IMR-90 (cell line): ENCODE measurements around the gene KDM2B. TPM values are rescaled to one million over a fixed set of nuclear protein-coding genes. Genes with fewer than 3 reads are reported as not detected.

ENCODE experiments used
- ATAC-seq: fragments of 200-7000 bp; cut with Tn5 transposase; 2 replicates; pipeline ENCODE4 v1.9.1; 2020; ENCODE audit warnings: low read depth, mild to moderate bottlenecking, moderate library complexity
- BruUV-seq: library from RNA; stranded (reverse); fragments of 400-500 nt; replicated peaks from 2 replicates; lab custom pipeline; 2021; lab: Mats Ljungman, UMichigan
- CTCF ChIA-PET: fragments of 300-600 bp; formaldehyde crosslinking; extraction: SDS; loops from one replicate; lab custom pipeline; 2021; ENCODE audit warnings: antibody characterized with exemption; lab: Yijun Ruan, JAX
- POLR2A ChIA-PET: fragments of 300-600 bp; sonication (Branson Sonifier 250); formaldehyde crosslinking; loops from one replicate; lab custom pipeline; 2022; ENCODE audit warnings: antibody characterized with exemption; ENCODE audit not compliant: unreplicated experiment; lab: Charles Lee
- DNase-seq: peaks from one replicate; pipeline ENCODE4 v3.0.0; 2013
- H2AFZ ChIP-seq: replicated peaks from 2 replicates; pipeline ENCODE3; 2013; ENCODE audit warnings: low read length, mild to moderate bottlenecking; ENCODE audit not compliant: poor library complexity
- H2AK5ac ChIP-seq: 2 replicates; pipeline ENCODE4 v1.6.1; 2013; ENCODE audit warnings: low read depth, low read length, inconsistent platforms
- H2AK9ac ChIP-seq: replicated peaks from 2 replicates; pipeline ENCODE3; 2013; ENCODE audit warnings: mild to moderate bottlenecking, low read depth, low read length, moderate library complexity; ENCODE audit not compliant: poor library complexity
- H2BK120ac ChIP-seq: 2 replicates; pipeline ENCODE4 v1.6.1; 2013; ENCODE audit warnings: low read depth, low read length, inconsistent platforms
- H2BK15ac ChIP-seq: 3 replicates; pipeline ENCODE4 v1.6.1; 2013; ENCODE audit warnings: low read depth, low read length, inconsistent platforms
- H2BK20ac ChIP-seq: 2 replicates; pipeline ENCODE4 v1.6.1; 2013; ENCODE audit warnings: low read depth, mild to moderate bottlenecking, inconsistent platforms, low read length, moderate library complexity
- H2BK5ac ChIP-seq: 2 replicates; pipeline ENCODE4 v1.6.1; 2013; ENCODE audit warnings: mild to moderate bottlenecking, low read depth, low read length, inconsistent platforms; ENCODE audit not compliant: poor library complexity, severe bottlenecking
- H3K14ac ChIP-seq: replicated peaks from 2 replicates; pipeline ENCODE4 v1.6.1; 2013; ENCODE audit warnings: low read depth, low read length, inconsistent platforms
- H3K18ac ChIP-seq: 2 replicates; pipeline ENCODE4 v1.6.1; 2013; ENCODE audit warnings: low read depth, low read length, control low read depth
- H3K23ac ChIP-seq: 2 replicates; pipeline ENCODE4 v1.6.1; 2013; ENCODE audit warnings: low read depth, low read length, inconsistent platforms
- H3K27ac ChIP-seq: 2 replicates; pipeline ENCODE4 v1.5.1; 2013; ENCODE audit warnings: mild to moderate bottlenecking, control low read depth, low read length; ENCODE audit not compliant: insufficient read depth
- H3K27me3 ChIP-seq: 2 replicates; pipeline ENCODE4 v1.6.1; 2013; ENCODE audit warnings: low read length; ENCODE audit not compliant: control insufficient read depth, insufficient read depth
- H3K36me3 ChIP-seq: 2 replicates; pipeline ENCODE4 v1.6.1; 2013; ENCODE audit warnings: low read length, mixed read lengths; ENCODE audit not compliant: control insufficient read depth, insufficient read depth
- H3K4ac ChIP-seq: 2 replicates; pipeline ENCODE4 v1.6.1; 2013; ENCODE audit warnings: low read depth, low read length, inconsistent platforms
- H3K4me1 ChIP-seq: 2 replicates; pipeline ENCODE4 v1.6.1; 2013; ENCODE audit warnings: low read length, mixed read lengths; ENCODE audit not compliant: control insufficient read depth, insufficient read depth
- H3K4me2 ChIP-seq: 2 replicates; pipeline ENCODE4 v1.6.1; 2013; ENCODE audit warnings: low read depth, mild to moderate bottlenecking, control low read depth, low read length, moderate library complexity
- H3K4me3 ChIP-seq: 2 replicates; pipeline ENCODE4 v1.5.1; 2013; ENCODE audit warnings: low read depth, mild to moderate bottlenecking, control low read depth, low read length, moderate library complexity; ENCODE audit not compliant: insufficient read depth
- H3K56ac ChIP-seq: 2 replicates; pipeline ENCODE4 v1.6.1; 2013; ENCODE audit warnings: low read length, inconsistent platforms; ENCODE audit not compliant: insufficient read depth; ENCODE audit errors: extremely low read depth
- H3K79me1 ChIP-seq, 2 experiments: 2 replicates each; pipeline ENCODE4 v1.6.1; 2013; ENCODE audit warnings: low read length in 2 of 2, inconsistent platforms in 1 of 2, low read depth in 1 of 2
- H3K9ac ChIP-seq: 2 replicates; pipeline ENCODE4 v1.6.1; 2013; ENCODE audit warnings: low read depth, low read length, control low read depth
- H3K9me1 ChIP-seq: 2 replicates; pipeline ENCODE4 v1.6.1; 2013; ENCODE audit warnings: low read length, inconsistent platforms; ENCODE audit not compliant: insufficient read depth
- H3K9me3 ChIP-seq: 2 replicates; pipeline ENCODE4 v1.6.1; 2013; ENCODE audit warnings: low read length; ENCODE audit not compliant: control insufficient read depth, insufficient read depth
- H4K20me1 ChIP-seq: 2 replicates; pipeline ENCODE4 v1.6.1; 2013; ENCODE audit warnings: low read length, inconsistent platforms; ENCODE audit not compliant: insufficient read depth
- H4K5ac ChIP-seq: 2 replicates; pipeline ENCODE4 v1.6.1; 2013; ENCODE audit warnings: mild to moderate bottlenecking, low read depth, low read length, control low read depth
- H4K8ac ChIP-seq, 2 experiments: 2 replicates each; pipeline ENCODE4 v1.6.1; 2013; ENCODE audit warnings: low read depth in 2 of 2, low read length in 2 of 2, control low read depth in 1 of 2, inconsistent platforms in 1 of 2
- H4K91ac ChIP-seq: 2 replicates; pipeline ENCODE4 v1.6.1; 2013; ENCODE audit warnings: low read depth, low read length, inconsistent platforms; ENCODE audit not compliant: insufficient read depth
- BHLHE40 ChIP-seq: fragments of 150-350 bp; IDR thresholded peaks from 2 replicates; pipeline ENCODE4 v1.6.1; 2016; ENCODE audit warnings: mild to moderate bottlenecking, low read depth, low read length
- CEBPB ChIP-seq: IDR thresholded peaks from 2 replicates; pipeline ENCODE4 v1.6.1; 2012; ENCODE audit warnings: low read depth, low read length, improper control_type of control experiment
- CHD1 ChIP-seq: IDR thresholded peaks from 2 replicates; pipeline ENCODE4 v1.6.1; 2012; ENCODE audit warnings: low read depth, low read length, improper control_type of control experiment
- FOS ChIP-seq: fragments of 150-350 bp; IDR thresholded peaks from 2 replicates; pipeline ENCODE4 v1.6.1; 2016; ENCODE audit warnings: low read depth, low read length
- MAFK ChIP-seq: IDR thresholded peaks from 2 replicates; pipeline ENCODE4 v1.6.1; 2012; ENCODE audit warnings: low read depth, low read length, improper control_type of control experiment
- MXI1 ChIP-seq: IDR thresholded peaks from 2 replicates; pipeline ENCODE4 v1.6.1; 2012; ENCODE audit warnings: low read depth, mild to moderate bottlenecking, low read length, moderate library complexity, borderline replicate concordance
- NFE2L2 ChIP-seq: fragments of 150-350 bp; IDR thresholded peaks from 2 replicates; pipeline ENCODE4 v1.6.1; 2016; ENCODE audit warnings: low read depth, mild to moderate bottlenecking, low read length
- POLR2A ChIP-seq: IDR thresholded peaks from 2 replicates; pipeline ENCODE4 v1.6.1; 2012; ENCODE audit warnings: mild to moderate bottlenecking, low read depth, low read length
- RAD21 ChIP-seq: IDR thresholded peaks from 2 replicates; pipeline ENCODE4 v1.6.1; 2012; ENCODE audit warnings: low read length, improper control_type of control experiment
- RFX5 ChIP-seq: IDR thresholded peaks from 2 replicates; pipeline ENCODE4 v1.8.0; 2012; ENCODE audit warnings: low read depth, mild to moderate bottlenecking, low read length, moderate library complexity
- SMC3 ChIP-seq: fragments of 150-350 bp; IDR thresholded peaks from 2 replicates; pipeline ENCODE4 v1.6.1; 2016; ENCODE audit warnings: low read depth, mild to moderate bottlenecking, antibody characterized with exemption, low read length, moderate library complexity
- whole genome bisulfite sequencing, 2 experiments: methylation state at CpG; one replicate each; pipeline versions ENCODE4 v1.1.5 to v1.1.7; 2013; ENCODE audit warnings: missing lambda C conversion rate in 2 of 2; ENCODE audit not compliant: insufficient read length in 1 of 2; ENCODE audit errors: extremely low coverage in 2 of 2; 5-methylcytosine and 5-hydroxymethylcytosine counted together
- dilution Hi-C: fragments of 300-500 bp; cut with HindIII; formaldehyde crosslinking; loops from one replicate; pipeline ENCODE4 v1.14.3; 2018; ENCODE audit warnings: low sequenced_read_pairs; ENCODE audit not compliant: unreplicated experiment
- in situ Hi-C: fragments of 300-500 bp; cut with MboI; formaldehyde crosslinking; loops from 3 replicates; pipeline ENCODE4 v1.14.3; 2019; ENCODE audit warnings: low sequenced_read_pairs, inconsistent platforms, mixed read lengths
- intact Hi-C: fragments of 100-400 bp; cut with micrococcal nuclease; formaldehyde crosslinking; loops from 2 replicates; pipeline ENCODE4 v1.10.0; 2022
- polyA plus RNA-seq, 3 experiments: library from polyadenylated mRNA; depleted of rRNA; stranded (reverse); fragments of >200 nt; gene quantifications; 2 replicates each; pipeline ENCODE4 v1.2.3, GENCODE V29; 2012; ENCODE audit warnings: low replicate concordance in 1 of 3
- total RNA-seq: library from RNA; depleted of rRNA; stranded (reverse); fragments of >200 nt; gene quantifications from 2 replicates; pipeline ENCODE4 v1.2.3, GENCODE V29; 2012
- TF ChIP-seq, protein P1 (sequence below): fragments of 150-350 bp; IDR thresholded peaks from 2 replicates; pipeline ENCODE4 v1.6.1; 2016; ENCODE audit warnings: low read depth, mild to moderate bottlenecking, low read length, moderate library complexity, borderline replicate concordance
- TF ChIP-seq, protein P2 (sequence below): conservative IDR thresholded peaks from 2 replicates; pipeline ENCODE4 v1.5.1; 2012; ENCODE audit warnings: mild to moderate bottlenecking, low read depth, low read length, improper control_type of control experiment
- TF ChIP-seq, protein P3 (sequence below): fragments of 150-350 bp; IDR thresholded peaks from 2 replicates; pipeline ENCODE4 v1.6.1; 2017; ENCODE audit warnings: mild to moderate bottlenecking, antibody characterized with exemption, low read length, low read depth

KDM2B gene
- total and polyA plus RNA-seq, 2 of the 4 experiments (the other 2 are of a cell fraction), result 22.6 to 24.2 TPM

DNA sequence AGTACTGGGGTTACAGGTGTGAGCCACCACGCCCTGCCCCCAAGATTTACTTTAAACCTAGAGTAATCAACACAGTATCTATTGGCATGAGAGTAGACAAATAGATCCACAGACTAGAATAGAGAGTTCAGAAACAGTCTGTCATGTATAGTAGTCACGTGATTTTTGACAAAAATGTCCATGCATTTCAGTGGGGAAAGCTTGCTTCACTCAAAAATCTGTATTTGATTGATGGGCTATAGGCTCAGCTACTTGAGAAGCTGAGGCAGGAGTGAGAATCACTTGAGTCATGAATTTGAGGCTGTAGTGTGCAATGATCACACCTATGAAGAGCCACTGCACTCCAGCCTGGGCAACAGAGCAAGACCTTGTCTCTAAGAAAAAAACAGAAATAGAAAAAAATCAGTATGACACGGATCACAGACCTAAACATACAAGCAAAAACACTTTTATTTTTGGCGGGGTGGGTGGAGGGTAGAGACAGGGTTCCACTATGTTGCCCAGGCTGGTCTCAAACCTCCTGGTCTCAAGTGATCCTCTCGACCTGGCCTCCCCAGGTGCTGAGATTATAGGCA is 37.9 kb upstream of the KDM2B start:
- Histone ChIP-seq H3K9ac (no peak overlapping the region), H3K4ac (no peak overlapping the region), H3K27ac (no peak overlapping the region), H2AFZ (no peak overlapping the region), H3K9me1 (no peaks in the 10 kb centered on the region), H3K27me3 (no peaks in the 10 kb centered on the region), H2BK5ac (no peak overlapping the region), H2BK15ac (no peak overlapping the region), H3K18ac (no peak overlapping the region), H2BK120ac (no peak overlapping the region), H3K56ac (no peak overlapping the region), H4K8ac (no peak overlapping the region), H3K14ac (no peak overlapping the region), H3K4me1 (no peaks in the 10 kb centered on the region), H3K4me2 (no peak overlapping the region), H2AK5ac (no peak overlapping the region), H2BK20ac (no peak overlapping the region), H3K36me3 (no peaks in the 10 kb centered on the region), H4K5ac (no peak overlapping the region), H3K4me3 (no peak overlapping the region), H4K20me1 (no peaks in the 10 kb centered on the region), H4K91ac (no peak overlapping the region), H3K23ac (no peak overlapping the region), H2AK9ac (no peak overlapping the region), H3K79me1 (no peaks in the 10 kb centered on the region), H3K9me3 (no peaks in the 10 kb centered on the region)
- CTCF ChIA-PET, result interaction anchor here (0.6 kb wide), 1 partner anchor 27 kb away, joined by 4 read pairs; no protein-coding TSS in a partner anchor
- WGBS, 2 experiments, result 100% methylated on average over 1 of the region's 5 CpGs; no CpG with 5 or more reads in 1 of the 2 experiments
- POLR2A ChIA-PET, result no interaction called here
- TF ChIP-seq CEBPB, result no peak
- no peak for TF ChIP-seq MAFK
- TF ChIP-seq, protein P1, sequence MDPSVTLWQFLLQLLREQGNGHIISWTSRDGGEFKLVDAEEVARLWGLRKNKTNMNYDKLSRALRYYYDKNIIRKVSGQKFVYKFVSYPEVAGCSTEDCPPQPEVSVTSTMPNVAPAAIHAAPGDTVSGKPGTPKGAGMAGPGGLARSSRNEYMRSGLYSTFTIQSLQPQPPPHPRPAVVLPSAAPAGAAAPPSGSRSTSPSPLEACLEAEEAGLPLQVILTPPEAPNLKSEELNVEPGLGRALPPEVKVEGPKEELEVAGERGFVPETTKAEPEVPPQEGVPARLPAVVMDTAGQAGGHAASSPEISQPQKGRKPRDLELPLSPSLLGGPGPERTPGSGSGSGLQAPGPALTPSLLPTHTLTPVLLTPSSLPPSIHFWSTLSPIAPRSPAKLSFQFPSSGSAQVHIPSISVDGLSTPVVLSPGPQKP, result no peak
- TF ChIP-seq SMC3, result no peak
- TF ChIP-seq CHD1, result no peak
- no peak for TF ChIP-seq RAD21
- TF ChIP-seq BHLHE40, result no peak
- TF ChIP-seq RFX5, result no peak
- TF ChIP-seq, protein P2, sequence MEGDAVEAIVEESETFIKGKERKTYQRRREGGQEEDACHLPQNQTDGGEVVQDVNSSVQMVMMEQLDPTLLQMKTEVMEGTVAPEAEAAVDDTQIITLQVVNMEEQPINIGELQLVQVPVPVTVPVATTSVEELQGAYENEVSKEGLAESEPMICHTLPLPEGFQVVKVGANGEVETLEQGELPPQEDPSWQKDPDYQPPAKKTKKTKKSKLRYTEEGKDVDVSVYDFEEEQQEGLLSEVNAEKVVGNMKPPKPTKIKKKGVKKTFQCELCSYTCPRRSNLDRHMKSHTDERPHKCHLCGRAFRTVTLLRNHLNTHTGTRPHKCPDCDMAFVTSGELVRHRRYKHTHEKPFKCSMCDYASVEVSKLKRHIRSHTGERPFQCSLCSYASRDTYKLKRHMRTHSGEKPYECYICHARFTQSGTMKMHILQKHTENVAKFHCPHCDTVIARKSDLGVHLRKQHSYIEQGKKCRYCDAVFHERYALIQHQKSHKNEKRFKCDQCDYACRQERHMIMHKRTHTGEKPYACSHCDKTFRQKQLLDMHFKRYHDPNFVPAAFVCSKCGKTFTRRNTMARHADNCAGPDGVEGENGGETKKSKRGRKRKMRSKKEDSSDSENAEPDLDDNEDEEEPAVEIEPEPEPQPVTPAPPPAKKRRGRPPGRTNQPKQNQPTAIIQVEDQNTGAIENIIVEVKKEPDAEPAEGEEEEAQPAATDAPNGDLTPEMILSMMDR, result no peak
- TF ChIP-seq FOS, result no peak
- no peak for TF ChIP-seq NFE2L2
- TF ChIP-seq MXI1, result no peak
- TF ChIP-seq, protein P3, sequence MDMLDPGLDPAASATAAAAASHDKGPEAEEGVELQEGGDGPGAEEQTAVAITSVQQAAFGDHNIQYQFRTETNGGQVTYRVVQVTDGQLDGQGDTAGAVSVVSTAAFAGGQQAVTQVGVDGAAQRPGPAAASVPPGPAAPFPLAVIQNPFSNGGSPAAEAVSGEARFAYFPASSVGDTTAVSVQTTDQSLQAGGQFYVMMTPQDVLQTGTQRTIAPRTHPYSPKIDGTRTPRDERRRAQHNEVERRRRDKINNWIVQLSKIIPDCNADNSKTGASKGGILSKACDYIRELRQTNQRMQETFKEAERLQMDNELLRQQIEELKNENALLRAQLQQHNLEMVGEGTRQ, result no peak
- TF ChIP-seq POLR2A, result no peak
- DNase-seq, result no peak
- dilution Hi-C loops, result no loop called here
- intact Hi-C loops, result no loop called here
- in situ Hi-C loops, result no loop called here
- ATAC-seq, result no peak
- BruUV-seq, result no TSS peak
